Measurements from ENCODE around the gene NR2F1-AS1.

The NR2F1-AS1 gene

GRCh38 chr5:93578813-93579691, 2.0 kb downstream of the NR2F1-AS1 start:
- no peak for TF ChIP-seq CTCF (IDR thresholded peaks at IDR 0.05; ENCODE audit: insufficient read depth, low read depth, low read length, missing control alignments)
- no peak overlapping the region for H3K4me3 ChIP-seq (ENCODE audit: low read length)
- DNase-seq (ENCODE audit: low read depth): no peak

GRCh38 chr5:93577854-93578812, 2.9 kb downstream of the NR2F1-AS1 start:
- no peak overlapping the region for H3K4me3 ChIP-seq (ENCODE audit: low read length)
- peak; percentile 25 for DNase-seq (ENCODE audit: low read depth)
- no peak for TF ChIP-seq CTCF (IDR thresholded peaks at IDR 0.05; ENCODE audit: insufficient read depth, low read depth, low read length, missing control alignments)

GRCh38 chr5:93576994-93577853, 3.8 kb downstream of the NR2F1-AS1 start:
- H3K4me3 ChIP-seq (ENCODE audit: low read length): no peak overlapping the region
- no peak for TF ChIP-seq CTCF (IDR thresholded peaks at IDR 0.05; ENCODE audit: insufficient read depth, low read depth, low read length, missing control alignments)
- DNase-seq (ENCODE audit: low read depth): no peak

GRCh38 chr5:93575461-93576414, 5.3 kb downstream of the NR2F1-AS1 start:
- no peak for DNase-seq (ENCODE audit: low read depth)
- no peak overlapping the region for H3K4me3 ChIP-seq (ENCODE audit: low read length)
- TF ChIP-seq CTCF (IDR thresholded peaks at IDR 0.05; ENCODE audit: insufficient read depth, low read depth, low read length, missing control alignments): no peak

GRCh38 chr5:93574491-93575305, 6.3 kb downstream of the NR2F1-AS1 start:
- no peak for TF ChIP-seq CTCF (IDR thresholded peaks at IDR 0.05; ENCODE audit: insufficient read depth, low read depth, low read length, missing control alignments)
- DNase-seq (ENCODE audit: low read depth): no peak
- no peak overlapping the region for H3K4me3 ChIP-seq (ENCODE audit: low read length)
